ENCODE measurements around the gene ARMC8.

GRCh38 chr3:138254216-138254615 lies 67.1 kb downstream of the ARMC8 start:
- TF ChIP-seq POLR2AphosphoS5 (IDR thresholded peaks at IDR 0.05) (no peak), POLR2A (IDR thresholded peaks at IDR 0.05; ENCODE audit: low read depth) (no peak)
